Measurements from ENCODE around the gene GNB1L. TPM values are rescaled to one million over a fixed set of nuclear protein-coding genes. Genes with fewer than 3 reads are reported as not detected.

The GNB1L gene
- total and polyA plus RNA-seq, 5 donors, result 2.1 to 4.9 (median 3.9) TPM

- WGBS, result 91% methylated on average over 8 of the region's 8 CpGs
- intact Hi-C loops (cut with DNase I), result no loop called here
- no peak overlapping the region for H3K4me3 ChIP-seq (ENCODE audit: low read length)
- DNase-seq, result no peak
- no peaks in the 10 kb centered on the region for H3K4me1 ChIP-seq (ENCODE audit: control insufficient read depth, insufficient read depth, low read length)
- H3K9me3 ChIP-seq (ENCODE audit: control insufficient read depth, low read length), result no peaks in the 10 kb centered on the region
- no peaks in the 10 kb centered on the region for H3K27me3 ChIP-seq (ENCODE audit: control insufficient read depth, insufficient read depth)
- H3K27ac ChIP-seq (ENCODE audit: low read length), result no peak overlapping the region
- ATAC-seq, result no peak
Observed at GRCh38 chr22:19774628-19775027, 80.0 kb downstream of the GNB1L start.

- ATAC-seq, result no peak
- Histone ChIP-seq H3K27ac (ENCODE audit: low read length) (no peak overlapping the region), H3K4me3 (ENCODE audit: low read length) (no peak overlapping the region), H3K4me1 (ENCODE audit: control insufficient read depth, insufficient read depth, low read length) (no peaks in the 10 kb centered on the region), H3K27me3 (ENCODE audit: control insufficient read depth, insufficient read depth) (no peaks in the 10 kb centered on the region), H3K9me3 (ENCODE audit: control insufficient read depth, low read length) (no peaks in the 10 kb centered on the region)
- intact Hi-C loops (cut with DNase I), result no loop called here
- DNase-seq, result peak in 2 of 3 donors; percentile 7 to 17
- WGBS, result 77% methylated on average over 9 of the region's 9 CpGs
Observed at GRCh38 chr22:19773470-19774040, 81.1 kb downstream of the GNB1L start.

DNA sequence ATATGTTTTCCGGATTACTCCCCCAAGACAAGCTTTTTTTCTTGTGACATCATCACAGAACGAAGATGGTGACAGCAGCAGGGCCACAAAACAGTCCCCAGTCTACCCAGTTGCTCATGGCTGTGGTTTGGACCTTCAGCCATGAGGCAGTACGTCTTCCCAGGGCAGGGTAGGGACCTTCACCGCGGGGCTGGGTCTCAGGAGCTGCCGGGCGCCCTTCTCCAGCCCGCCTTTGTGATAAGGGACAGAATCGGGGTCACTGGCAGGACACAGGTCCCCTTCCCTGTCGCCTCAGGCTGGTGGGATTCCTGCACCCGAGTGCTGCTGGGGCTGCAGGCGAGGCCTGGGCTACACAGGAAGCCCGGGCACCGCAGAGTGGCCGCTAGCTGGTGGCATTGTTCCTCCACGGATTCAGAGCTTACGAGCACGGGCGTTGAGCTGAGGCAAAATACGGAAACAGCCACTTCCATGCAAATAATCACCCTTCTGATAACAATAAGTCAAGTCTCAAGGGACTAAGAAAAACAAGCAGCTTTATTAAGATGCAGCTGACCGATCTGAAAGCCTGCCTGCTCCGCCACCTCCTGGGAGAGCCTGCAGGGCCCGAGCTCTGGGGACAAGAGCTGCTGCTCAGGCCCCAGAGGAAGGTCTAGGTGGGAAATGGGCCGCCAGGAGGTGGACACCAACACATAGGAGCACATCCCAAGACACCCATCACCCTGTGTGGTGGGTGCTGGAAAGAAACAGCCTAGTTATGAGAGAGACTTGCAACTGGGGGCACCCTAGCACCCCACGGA is 81.8 kb downstream of the GNB1L start:
- intact Hi-C loops (cut with DNase I), result no loop called here
- Histone ChIP-seq H3K4me1 (ENCODE audit: control insufficient read depth, insufficient read depth, low read length) (no peaks in the 10 kb centered on the region), H3K27ac (ENCODE audit: low read length) (no peak overlapping the region), H3K9me3 (ENCODE audit: control insufficient read depth, low read length) (no peaks in the 10 kb centered on the region), H3K4me3 (ENCODE audit: low read length) (no peak overlapping the region), H3K27me3 (ENCODE audit: control insufficient read depth, insufficient read depth) (no peaks in the 10 kb centered on the region)
- 43% methylated on average over 25 of the region's 25 CpGs for WGBS
- ATAC-seq, result peak; percentile 21 to 50
- DNase-seq, result peak in 2 of 3 donors; percentile 20 to 72

- WGBS, result 42% methylated on average over 4 of the region's 4 CpGs
- Histone ChIP-seq H3K27ac (ENCODE audit: low read length) (no peak overlapping the region), H3K9me3 (ENCODE audit: control insufficient read depth, low read length) (no peaks in the 10 kb centered on the region), H3K4me1 (ENCODE audit: control insufficient read depth, insufficient read depth, low read length) (no peaks in the 10 kb centered on the region), H3K4me3 (ENCODE audit: low read length) (no peak overlapping the region), H3K27me3 (ENCODE audit: control insufficient read depth, insufficient read depth) (no peaks in the 10 kb centered on the region)
- DNase-seq (peak in 1 of 3 donors; percentile 6), ATAC-seq (no peak)
- intact Hi-C loops (cut with DNase I), result no loop called here
Observed at GRCh38 chr22:19772422-19772672, 82.3 kb downstream of the GNB1L start.

GRCh38 chr22:19770349-19771220 is 84.1 kb downstream of the GNB1L start:
- intact Hi-C loops (cut with DNase I), result no loop called here
- WGBS, result 85% methylated on average over 25 of the region's 25 CpGs
- no peaks in the 10 kb centered on the region for H3K27me3 ChIP-seq (ENCODE audit: control insufficient read depth, insufficient read depth)
- no peak overlapping the region for H3K4me3 ChIP-seq (ENCODE audit: low read length)
- ATAC-seq (no peak), DNase-seq (peak in 2 of 3 donors; percentile 7 to 21)
- no peaks in the 10 kb centered on the region for H3K4me1 ChIP-seq (ENCODE audit: control insufficient read depth, insufficient read depth, low read length)
- H3K9me3 ChIP-seq (ENCODE audit: control insufficient read depth, low read length), result no peaks in the 10 kb centered on the region
- no peak overlapping the region for H3K27ac ChIP-seq (ENCODE audit: low read length)

DNA sequence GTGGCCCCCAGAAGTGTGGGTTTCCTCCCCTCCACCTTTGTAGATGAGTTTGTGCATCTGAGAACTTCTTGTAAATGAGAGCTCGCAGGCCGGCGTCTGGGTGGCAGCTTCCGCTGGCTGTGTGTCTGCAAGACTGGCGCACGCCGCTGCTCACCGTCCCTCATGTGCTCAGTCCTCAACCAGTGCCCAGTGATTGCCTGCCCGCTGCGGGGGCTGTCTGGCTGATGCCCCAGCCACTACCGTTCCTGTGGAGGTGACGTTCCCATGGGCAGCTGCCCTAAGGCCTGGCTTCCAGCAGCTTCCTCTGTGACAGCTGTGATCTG is 85.3 kb downstream of the GNB1L start:
- ATAC-seq, result no peak
- DNase-seq, result peak in 2 of 3 donors; percentile 16 to 26
- no peak overlapping the region for H3K4me3 ChIP-seq (ENCODE audit: low read length)
- intact Hi-C loops (cut with DNase I), result no loop called here
- H3K4me1 ChIP-seq (ENCODE audit: control insufficient read depth, insufficient read depth, low read length), result no peaks in the 10 kb centered on the region
- WGBS, result 95% methylated on average over 12 of the region's 12 CpGs
- H3K9me3 ChIP-seq (ENCODE audit: control insufficient read depth, low read length), result no peaks in the 10 kb centered on the region
- no peak overlapping the region for H3K27ac ChIP-seq (ENCODE audit: low read length)
- H3K27me3 ChIP-seq (ENCODE audit: control insufficient read depth, insufficient read depth), result no peaks in the 10 kb centered on the region

- H3K27ac ChIP-seq (ENCODE audit: low read length), result no peak overlapping the region
- ATAC-seq, result peak; percentile 36 to 41
- no peaks in the 10 kb centered on the region for H3K9me3 ChIP-seq (ENCODE audit: control insufficient read depth, low read length)
- peak; percentile 38 to 77 (median 77) for DNase-seq
- no peaks in the 10 kb centered on the region for H3K27me3 ChIP-seq (ENCODE audit: control insufficient read depth, insufficient read depth)
- 22% methylated on average over 35 of the region's 35 CpGs for WGBS
- no peaks in the 10 kb centered on the region for H3K4me1 ChIP-seq (ENCODE audit: control insufficient read depth, insufficient read depth, low read length)
- intact Hi-C loops (cut with DNase I), result no loop called here
- H3K4me3 ChIP-seq (ENCODE audit: low read length), result no peak overlapping the region
Observed at GRCh38 chr22:19767427-19768341, 87.0 kb downstream of the GNB1L start.

GRCh38 chr22:19766511-19767426 is 87.9 kb downstream of the GNB1L start:
- H3K27me3 ChIP-seq (ENCODE audit: control insufficient read depth, insufficient read depth), result no peaks in the 10 kb centered on the region
- H3K4me3 ChIP-seq (ENCODE audit: low read length), result peak overlapping the region; percentile 36
- ATAC-seq, result peak; percentile 48 to 50

DNA sequence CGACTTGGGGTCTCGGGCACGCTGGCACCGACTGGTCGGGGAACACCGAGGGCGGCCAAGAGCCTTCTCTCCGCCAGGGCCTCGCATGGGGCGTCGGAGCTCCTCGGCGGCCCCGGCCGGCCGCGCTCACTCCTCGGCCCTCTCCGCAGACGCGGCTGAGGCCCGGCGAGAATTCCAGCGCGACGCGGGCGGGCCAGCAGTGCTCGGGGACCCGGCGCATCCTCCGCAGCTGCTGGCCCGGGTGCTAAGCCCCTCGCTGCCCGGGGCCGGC is 88.5 kb downstream of the GNB1L start:
- intact Hi-C loops (cut with DNase I), result no loop called here
- ATAC-seq, result no peak
- Histone ChIP-seq H3K4me1 (ENCODE audit: control insufficient read depth, insufficient read depth, low read length) (no peaks in the 10 kb centered on the region), H3K4me3 (ENCODE audit: low read length) (peak overlapping the region; percentile 36), H3K27me3 (ENCODE audit: control insufficient read depth, insufficient read depth) (no peaks in the 10 kb centered on the region), H3K27ac (ENCODE audit: low read length) (no peak overlapping the region), H3K9me3 (ENCODE audit: control insufficient read depth, low read length) (no peaks in the 10 kb centered on the region)
- DNase-seq, result peak in 2 of 3 donors; percentile 37 to 41
- WGBS, result 1% methylated on average over 36 of the region's 36 CpGs

More at GRCh38 chr22:19766511-19767426, 87.9 kb downstream of the GNB1L start:
- 2% methylated on average over 103 of the region's 103 CpGs for WGBS
- Histone ChIP-seq H3K27ac (ENCODE audit: low read length) (no peak overlapping the region), H3K9me3 (ENCODE audit: control insufficient read depth, low read length) (no peaks in the 10 kb centered on the region), H3K4me1 (ENCODE audit: control insufficient read depth, insufficient read depth, low read length) (no peaks in the 10 kb centered on the region)
- intact Hi-C loops (cut with DNase I), result no loop called here
- DNase-seq, result peak; percentile 51 to 85 (median 83)

All from right cardiac atrium (tissue), 5 donors.